VCaP (cell line): ENCODE results near the gene PHLPP1.

ENCODE experiments used
- H3K27ac ChIP-seq: fragments of 450-650 bp; 2 replicates; pipeline ENCODE4 v1.5.1; 2017
- CTCF ChIP-seq: fragments of 450-650 bp; conservative IDR thresholded peaks from 2 replicates; pipeline ENCODE4 v1.5.1; 2017; ENCODE audit warnings: mild to moderate bottlenecking, moderate library complexity

The PHLPP1 gene

GRCh38 chr18:62720048-62720447 is 4.7 kb downstream of the PHLPP1 start:
- TF ChIP-seq CTCF, result no peak
- H3K27ac ChIP-seq, result no peak overlapping the region

- no peak for TF ChIP-seq CTCF
Measured at GRCh38 chr18:62720766-62721613, 5.6 kb downstream of the PHLPP1 start.

DNA sequence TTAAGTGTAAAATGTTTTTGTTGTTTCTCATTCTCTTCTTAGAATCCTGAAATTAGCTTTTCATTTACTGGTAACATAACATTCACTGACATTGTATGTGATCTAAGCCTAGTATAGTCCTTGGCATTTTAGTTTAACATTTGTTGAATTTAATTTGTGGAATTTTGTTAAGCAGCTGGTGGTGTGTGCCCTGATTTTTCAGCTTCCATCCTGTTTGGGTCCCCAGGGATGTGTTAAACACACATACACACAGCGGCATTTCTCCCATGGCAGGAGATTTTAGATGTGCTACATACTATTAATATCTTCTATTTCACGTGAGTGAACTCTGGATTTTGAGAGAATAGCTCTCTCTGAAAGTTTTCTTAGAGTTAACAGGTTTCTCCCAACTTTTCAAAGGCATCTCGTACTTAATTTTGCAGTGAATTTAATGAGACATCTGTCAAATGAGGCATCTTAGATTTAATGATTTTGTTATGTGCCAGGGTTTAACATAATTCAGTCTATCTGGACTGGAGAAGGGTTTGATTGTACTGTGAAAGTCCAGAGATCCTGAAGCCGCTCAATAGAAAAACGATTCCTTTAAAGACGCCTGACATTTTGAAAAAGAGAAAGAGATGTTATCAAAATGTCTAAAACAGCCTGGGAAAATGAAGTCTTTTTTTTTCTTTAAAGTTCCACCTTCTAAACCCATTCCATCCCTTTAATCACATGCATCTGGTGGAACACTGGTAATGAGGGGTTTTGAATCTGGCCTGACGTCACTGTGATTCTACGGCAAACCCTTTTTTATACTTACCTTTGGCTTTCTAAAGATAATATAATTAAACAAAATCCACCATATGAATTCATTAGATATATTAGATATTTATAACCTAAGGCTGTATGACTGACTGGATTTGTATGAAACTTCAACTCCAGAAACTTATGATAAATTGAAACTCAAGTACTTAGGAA is 6.8 kb downstream of the PHLPP1 start:
- TF ChIP-seq CTCF, result no peak
- H3K27ac ChIP-seq, result no peak overlapping the region

More at GRCh38 chr18:62720766-62721613, 5.6 kb downstream of the PHLPP1 start:
- H3K27ac ChIP-seq, result no peak overlapping the region

GRCh38 chr18:62723666-62724281 is 8.4 kb downstream of the PHLPP1 start:
- TF ChIP-seq CTCF, result no peak
- H3K27ac ChIP-seq, result no peak overlapping the region

DNA sequence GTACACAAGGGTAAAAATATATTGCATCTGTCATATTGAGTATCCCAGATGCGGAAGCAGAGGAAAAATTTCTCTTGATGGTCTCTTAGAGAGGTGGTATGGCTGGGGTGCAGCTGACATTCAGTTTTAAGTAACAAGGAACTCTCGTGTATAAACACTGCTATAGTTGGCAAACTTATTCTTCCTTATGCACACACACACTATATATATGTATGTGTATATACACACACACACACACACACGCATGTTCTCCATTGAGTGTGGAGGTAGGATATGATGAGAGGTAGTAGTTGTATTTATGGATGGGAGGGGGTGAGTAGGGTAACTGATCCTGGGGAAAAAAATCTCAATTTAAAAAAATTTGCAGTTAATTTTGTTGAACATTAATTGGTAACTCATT is 10.6 kb downstream of the PHLPP1 start:
- no peak overlapping the region for H3K27ac ChIP-seq
- no peak for TF ChIP-seq CTCF

GRCh38 chr18:62728254-62728653 is 12.9 kb downstream of the PHLPP1 start:
- H3K27ac ChIP-seq, result no peak overlapping the region
- TF ChIP-seq CTCF, result no peak
